Measurements from ENCODE around the gene CMC2. TPM values are rescaled to one million over a fixed set of nuclear protein-coding genes. Genes with fewer than 3 reads are reported as not detected.

Gene CMC2
- total RNA-seq, 1 donor from 2014 or later = 36.8 TPM

DNA sequence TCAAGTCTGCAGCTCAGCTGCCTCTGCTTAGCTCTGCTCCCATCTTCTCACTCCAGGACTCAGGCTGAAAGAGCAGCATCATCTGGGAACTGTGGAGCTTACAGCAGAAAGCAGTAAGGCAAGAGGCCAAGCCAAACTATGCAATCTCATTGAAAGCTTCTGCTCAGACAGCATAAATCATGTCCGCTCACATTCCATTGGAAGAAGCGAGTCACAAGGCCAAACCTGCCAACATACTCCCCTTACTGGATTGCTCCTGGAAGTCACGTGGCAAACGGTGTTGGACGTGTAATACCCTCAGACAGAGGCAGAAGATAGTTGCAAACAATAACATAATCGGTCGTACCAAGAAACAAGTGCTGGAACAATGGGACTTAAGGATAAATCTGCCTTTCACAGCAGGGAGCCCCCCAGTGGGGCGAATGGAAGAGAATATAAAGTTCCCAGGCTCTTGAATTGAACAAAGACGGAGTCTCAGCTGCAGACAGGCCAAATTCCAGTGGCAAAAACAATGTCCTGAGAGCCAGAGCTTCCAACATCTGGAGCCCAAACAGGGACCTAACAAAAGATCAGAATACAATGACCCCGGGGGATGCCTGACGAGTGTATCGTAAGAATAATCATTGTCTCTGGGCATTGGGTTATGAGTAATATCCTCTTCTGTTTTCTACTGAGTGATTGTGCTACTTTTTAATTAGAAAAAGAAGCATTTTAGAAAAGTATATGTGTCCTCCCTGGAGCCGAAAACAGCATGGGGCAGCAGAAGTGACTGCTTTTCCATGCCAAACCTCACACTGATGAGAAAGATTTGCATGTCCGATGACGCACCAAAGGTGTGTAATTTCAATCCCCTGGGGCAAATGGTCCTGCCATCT, 68.4 kb downstream of the CMC2 start:
- no peak for DNase-seq (ENCODE audit: low spot score)
- no peak for ATAC-seq

GRCh38 chr16:80936410-80936809, 70.3 kb downstream of the CMC2 start:
- no peak for ATAC-seq
- DNase-seq (ENCODE audit: low spot score) = no peak

DNA sequence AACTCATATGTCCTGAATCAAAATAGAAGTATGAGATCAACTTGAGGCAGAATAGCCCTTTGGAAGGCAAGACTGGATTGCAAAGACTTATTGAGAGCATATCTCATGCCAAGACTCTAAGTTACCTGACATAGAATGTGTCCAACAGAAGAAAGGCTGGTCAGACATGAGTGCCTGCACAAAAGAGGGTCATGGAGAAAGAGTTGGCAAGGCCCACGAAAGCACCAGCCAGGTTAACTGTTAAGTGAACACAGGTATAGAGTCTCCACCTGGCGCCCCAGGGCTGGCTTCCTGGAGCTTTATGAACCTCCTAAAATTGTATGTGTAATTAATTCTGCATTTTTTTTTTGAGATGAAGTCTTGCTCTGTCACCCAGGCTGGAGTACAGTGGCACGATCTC, 71.0 kb downstream of the CMC2 start:
- ATAC-seq (no peak), DNase-seq (ENCODE audit: low spot score) (no peak)

DNA sequence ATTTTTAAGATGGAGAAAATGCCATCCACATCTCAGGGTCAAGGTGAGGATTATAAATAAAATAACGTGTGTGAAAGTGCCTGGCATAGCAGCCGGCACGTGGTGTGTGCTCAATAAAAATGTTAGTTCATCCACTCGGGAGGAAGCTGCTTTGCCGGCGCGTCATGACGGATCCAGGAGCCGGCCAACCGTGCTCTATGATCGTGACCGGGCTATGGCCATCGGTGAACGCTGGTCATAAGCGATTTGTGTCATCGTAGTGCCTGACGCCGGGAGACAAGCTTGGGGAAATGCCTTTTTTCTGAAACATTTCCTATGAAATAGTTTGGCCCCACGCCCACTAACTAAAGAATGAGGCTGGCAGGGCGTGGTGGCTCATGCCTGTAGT, 74.0 kb downstream of the CMC2 start:
- ATAC-seq = peak; percentile 51
- DNase-seq (ENCODE audit: low spot score) = peak; percentile 51

DNA sequence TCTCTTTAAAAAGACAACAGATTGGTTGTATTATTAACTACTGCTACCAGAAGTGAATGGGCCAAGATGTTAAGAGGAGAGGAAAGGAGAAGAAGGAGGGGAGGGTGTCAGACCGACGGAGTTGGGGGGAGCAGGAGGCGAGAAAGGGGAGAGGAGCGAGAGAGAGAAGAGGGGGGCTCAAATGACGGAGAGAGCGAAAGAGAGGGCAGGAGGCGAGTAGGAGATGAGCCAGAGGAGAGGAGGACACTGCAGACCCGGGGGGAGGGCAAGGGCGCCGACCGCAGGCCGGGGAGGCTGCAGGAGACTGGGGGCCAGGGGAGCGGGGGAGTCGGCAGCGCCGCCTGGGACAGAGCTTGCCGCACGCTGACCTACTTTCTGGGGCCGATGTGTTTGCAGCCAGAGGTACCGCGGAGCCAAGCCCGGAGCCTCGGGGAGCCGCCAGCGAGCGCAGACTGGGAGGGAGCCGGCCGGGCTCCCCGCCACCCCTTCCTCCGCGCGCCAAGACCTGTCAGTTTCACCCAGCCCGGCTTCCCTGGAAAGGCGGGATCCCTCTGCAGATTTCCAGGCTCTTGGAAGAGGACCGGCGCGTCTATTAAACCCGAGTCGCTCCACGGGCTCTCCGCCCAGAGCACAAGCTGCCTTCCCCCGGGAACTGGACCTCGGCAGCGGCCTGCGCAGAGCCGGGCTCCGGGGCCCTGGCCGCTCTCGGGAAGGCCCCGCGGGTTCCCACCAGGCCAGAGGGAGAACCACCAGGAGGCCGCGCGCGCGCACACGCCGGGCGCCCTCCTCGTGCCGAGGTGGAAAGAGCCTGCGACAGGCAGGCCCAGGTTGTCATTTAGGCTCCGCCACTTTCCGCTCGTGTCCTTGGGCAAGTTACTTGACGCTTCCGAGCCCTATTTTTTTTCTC, 74.6 kb downstream of the CMC2 start:
- DNase-seq (ENCODE audit: low spot score) = peak; percentile 75
- peak; percentile 90 for ATAC-seq

- ATAC-seq (peak; percentile 100), DNase-seq (ENCODE audit: low spot score) (peak; percentile 81)
Observed at GRCh38 chr16:80924372-80924978, 82.2 kb downstream of the CMC2 start.

DNA sequence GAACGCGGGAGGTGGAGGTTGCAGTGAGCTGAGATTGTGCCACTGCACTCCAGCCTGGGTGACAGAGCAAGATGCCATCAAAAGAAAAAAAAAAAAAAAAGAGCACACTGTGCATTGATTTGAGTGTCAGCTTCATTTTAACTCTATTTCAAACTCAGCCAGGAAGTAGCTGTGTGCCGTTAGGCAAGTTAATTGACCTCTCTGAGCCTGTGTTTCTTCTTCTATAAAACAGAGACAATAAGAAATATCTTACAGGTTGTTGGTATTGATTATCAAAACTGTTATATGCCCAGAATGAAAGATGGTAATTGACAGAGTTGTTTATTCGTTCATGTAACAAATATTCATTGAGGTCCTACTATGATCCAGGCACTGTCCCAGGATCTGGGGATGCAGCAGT, 83.3 kb downstream of the CMC2 start:
- ATAC-seq = no peak

More for the DNA sequence above, 83.3 kb downstream of the CMC2 start:
- no peak for DNase-seq (ENCODE audit: low spot score)

Other genes starting within 250 kb of the CMC2 start
- gene CDYL2, start 202.3 kb downstream of the CMC2 start, total RNA-seq = 5.4 TPM
- gene CENPN, start 329 bp upstream of the CMC2 start, total RNA-seq = 7.6 TPM
- 13.7 TPM for gene ATMIN, start 29.0 kb upstream of the CMC2 start, total RNA-seq
- 2.0 TPM for gene C16orf46, start 70.4 kb upstream of the CMC2 start, total RNA-seq
- gene GCSH, start 89.5 kb upstream of the CMC2 start, total RNA-seq = 74.0 TPM
- 0.25 TPM for gene BCO1, start 231.8 kb upstream of the CMC2 start, total RNA-seq